ENCODE results near the gene COMP.

GRCh38 chr19:18784786-18785120 is 6.4 kb downstream of the COMP start:
- TF ChIP-seq YY1 (IDR thresholded peaks at IDR 0.05; ENCODE audit: insufficient read depth, insufficient read length) = no peak
- TF ChIP-seq SUZ12 (IDR thresholded peaks at IDR 0.05; ENCODE audit: extremely low read depth, insufficient read depth, insufficient read length) = no peak
- TF ChIP-seq ZNF274 (IDR thresholded peaks at IDR 0.05; ENCODE audit: low read depth, low read length) = no peak

All from NT2/D1 (cell line).